Colonic mucosa (tissue), 4 donors: ENCODE results near the gene KIF2C. TPM values are rescaled to one million over a fixed set of nuclear protein-coding genes. Genes with fewer than 3 reads are reported as not detected.
"Not testable (repeated sequence)": the region's sequence is repeated elsewhere in the genome, so short reads cannot be mapped to it uniquely, and the experiment has no call there.

Experiments
- DNase-seq: peaks from one replicate; pipeline ENCODE4 v3.0.0-alpha.2; 2020
- H3K27ac ChIP-seq: fragments of 200-600 bp; one replicate; pipeline ENCODE4 v1.8.0; 2021
- H3K27me3 ChIP-seq: fragments of 200-600 bp; one replicate; pipeline ENCODE4 v1.8.0; 2021
- H3K36me3 ChIP-seq: fragments of 200-600 bp; one replicate; pipeline ENCODE4 v1.8.0; 2021
- H3K4me1 ChIP-seq: fragments of 200-600 bp; one replicate; pipeline ENCODE4 v1.8.0; 2021; ENCODE audit warnings: mild to moderate bottlenecking
- H3K4me3 ChIP-seq: fragments of 200-600 bp; one replicate; pipeline ENCODE4 v1.8.0; 2021
- H3K9ac ChIP-seq, 2 donors: one replicate each; pipeline ENCODE4 v1.7.0; 2013; ENCODE audit warnings: control low read depth in 2 of 2, low read depth in 2 of 2, low read length in 2 of 2
- H3K9me3 ChIP-seq: fragments of 200-600 bp; one replicate; pipeline ENCODE4 v1.8.0; 2021
- intact Hi-C: fragments of 100-400 bp; cut with DNase I; formaldehyde crosslinking; loops from one replicate; pipeline ENCODE4 v1.14.1; 2022
- total RNA-seq, 2 donors: library from RNA; stranded (reverse); fragmentation: NEBNext Ultra II Directional in 1 of 2; extraction: Animal tissue kit (Norgen Biotek cat#: 25700) in 1 of 2; gene quantifications; one replicate each; pipeline ENCODE4 v1.2.1, GENCODE V29; 2021
- TF ChIP-seq, protein P1 (sequence below): fragments of 200-600 bp; IDR thresholded peaks from one replicate; pipeline ENCODE4 v1.8.0; 2022; ENCODE audit warnings: antibody characterized with exemption, mild to moderate bottlenecking
- donor health status: healthy.
- donor health status: DM: no; HTN: no; CAD: no.
- donor health status: DM: no; HTN: no; CAD: no.

The KIF2C gene
- total RNA-seq, 2 donors from 2014 or later, result 13.6 to 33.2 TPM

DNA sequence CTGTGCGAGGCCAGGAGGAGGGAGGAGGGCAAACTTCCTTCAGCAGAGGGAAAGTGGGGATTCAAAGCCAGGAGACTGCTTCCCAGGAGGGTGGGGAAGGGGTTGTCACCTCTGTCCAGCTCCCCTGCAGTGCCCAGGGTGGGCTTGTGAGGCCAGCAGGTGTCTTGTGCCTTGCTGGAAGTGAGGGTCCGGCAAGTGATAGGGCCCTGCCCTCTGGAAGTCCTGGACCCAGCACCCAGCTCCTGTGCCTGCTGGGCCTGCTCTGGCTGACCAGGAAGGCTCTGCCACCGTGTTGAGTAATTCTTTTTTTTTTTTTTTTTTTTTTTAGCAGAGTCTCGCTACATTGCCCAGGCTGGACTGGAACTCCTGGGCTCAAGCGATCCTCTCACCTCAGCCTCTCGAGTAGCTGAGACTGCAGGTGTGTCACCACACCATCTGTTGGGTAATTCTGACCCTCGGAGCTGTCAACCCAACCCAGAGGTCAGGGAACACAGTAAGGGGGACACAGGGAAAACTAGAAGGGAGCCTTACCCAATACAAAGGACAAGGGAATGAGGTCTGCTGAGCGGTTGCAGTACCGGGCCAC is 47.3 kb downstream of the KIF2C start:
- no peaks in the 10 kb centered on the region for H3K9me3 ChIP-seq
- peak overlapping the region; percentile 46 for H3K4me3 ChIP-seq
- peak overlapping the region; percentile 30 to 54 for H3K9ac ChIP-seq
- intact Hi-C loops, result no loop called here
- no peak for DNase-seq
- H3K4me1 ChIP-seq, result peaks cover 12% of the 10 kb centered on the region
- H3K36me3 ChIP-seq, result no peaks in the 10 kb centered on the region
- TF ChIP-seq, protein P1, sequence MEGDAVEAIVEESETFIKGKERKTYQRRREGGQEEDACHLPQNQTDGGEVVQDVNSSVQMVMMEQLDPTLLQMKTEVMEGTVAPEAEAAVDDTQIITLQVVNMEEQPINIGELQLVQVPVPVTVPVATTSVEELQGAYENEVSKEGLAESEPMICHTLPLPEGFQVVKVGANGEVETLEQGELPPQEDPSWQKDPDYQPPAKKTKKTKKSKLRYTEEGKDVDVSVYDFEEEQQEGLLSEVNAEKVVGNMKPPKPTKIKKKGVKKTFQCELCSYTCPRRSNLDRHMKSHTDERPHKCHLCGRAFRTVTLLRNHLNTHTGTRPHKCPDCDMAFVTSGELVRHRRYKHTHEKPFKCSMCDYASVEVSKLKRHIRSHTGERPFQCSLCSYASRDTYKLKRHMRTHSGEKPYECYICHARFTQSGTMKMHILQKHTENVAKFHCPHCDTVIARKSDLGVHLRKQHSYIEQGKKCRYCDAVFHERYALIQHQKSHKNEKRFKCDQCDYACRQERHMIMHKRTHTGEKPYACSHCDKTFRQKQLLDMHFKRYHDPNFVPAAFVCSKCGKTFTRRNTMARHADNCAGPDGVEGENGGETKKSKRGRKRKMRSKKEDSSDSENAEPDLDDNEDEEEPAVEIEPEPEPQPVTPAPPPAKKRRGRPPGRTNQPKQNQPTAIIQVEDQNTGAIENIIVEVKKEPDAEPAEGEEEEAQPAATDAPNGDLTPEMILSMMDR, result no peak
- no peaks in the 10 kb centered on the region for H3K27me3 ChIP-seq
- H3K27ac ChIP-seq, result no peak overlapping the region

DNA sequence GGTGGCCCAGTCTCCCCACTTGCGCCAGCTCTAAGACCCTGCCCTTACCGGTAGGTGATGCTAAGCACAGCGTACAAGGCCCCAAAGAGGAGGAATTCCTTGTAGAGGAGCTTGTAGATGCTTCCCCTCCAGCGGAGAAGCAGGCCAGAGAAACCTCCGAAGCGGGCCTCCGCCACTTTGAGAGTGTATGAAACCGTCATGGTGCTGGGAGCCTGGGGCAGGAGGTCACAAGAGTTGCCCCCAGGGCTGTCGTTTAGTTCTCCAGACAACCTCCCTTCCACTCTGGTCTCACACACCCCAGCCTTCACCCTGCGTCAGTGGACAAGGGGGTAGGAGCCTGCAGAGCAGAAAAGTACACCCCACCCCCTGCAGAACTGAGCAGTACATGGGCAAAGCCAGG is 47.9 kb downstream of the KIF2C start:
- Histone ChIP-seq H3K9ac (no peak overlapping the region), H3K27me3 (no peaks in the 10 kb centered on the region), H3K36me3 (no peaks in the 10 kb centered on the region), H3K9me3 (no peaks in the 10 kb centered on the region), H3K4me1 (peaks cover 12% of the 10 kb centered on the region), H3K27ac (no peak overlapping the region), H3K4me3 (no peak overlapping the region)
- TF ChIP-seq, protein P1, result no peak
- intact Hi-C loops, result no loop called here
- DNase-seq, result no peak

DNA sequence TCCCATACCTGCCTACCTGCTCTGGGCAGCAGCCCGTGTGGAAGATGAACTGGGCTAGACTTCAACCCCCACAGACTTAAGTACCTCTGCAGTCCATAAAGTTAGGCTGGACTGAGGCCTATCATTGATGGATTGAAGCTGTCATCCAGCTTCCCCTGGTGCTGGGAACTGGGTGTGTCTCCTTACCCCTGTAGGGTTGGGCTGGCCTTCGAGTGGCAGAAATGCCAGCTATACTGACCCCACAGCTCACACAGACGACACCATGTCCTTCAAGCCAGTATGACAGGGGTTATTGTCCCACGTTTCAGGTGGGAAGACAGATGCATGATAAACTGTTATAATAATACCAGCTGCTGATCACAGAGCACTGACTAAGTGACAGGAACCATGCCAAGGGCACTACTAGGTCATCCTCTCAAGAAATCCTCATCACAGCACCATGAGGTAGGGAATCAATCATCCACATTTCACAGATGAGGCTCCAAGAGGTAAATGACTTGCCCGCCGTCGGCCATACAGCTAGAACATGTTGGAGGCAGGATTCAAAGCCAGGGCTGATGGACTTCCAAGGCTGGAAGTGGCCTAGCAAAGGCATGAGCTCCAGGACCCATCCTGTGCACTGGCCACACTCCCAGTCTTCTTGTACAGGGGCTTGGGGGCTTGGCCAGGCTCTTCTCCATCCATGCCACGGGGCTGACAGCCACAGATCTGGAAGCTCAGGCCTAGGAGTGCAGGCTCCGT is 48.7 kb downstream of the KIF2C start, which contains the start of gene BEST4:
TSS of gene BEST4 (minus strand) at position 51 of the 741 bp plus-strand sequence. CDS start 465 bp downstream, outside the sequence.
- intact Hi-C loops, result no loop called here

DNA sequence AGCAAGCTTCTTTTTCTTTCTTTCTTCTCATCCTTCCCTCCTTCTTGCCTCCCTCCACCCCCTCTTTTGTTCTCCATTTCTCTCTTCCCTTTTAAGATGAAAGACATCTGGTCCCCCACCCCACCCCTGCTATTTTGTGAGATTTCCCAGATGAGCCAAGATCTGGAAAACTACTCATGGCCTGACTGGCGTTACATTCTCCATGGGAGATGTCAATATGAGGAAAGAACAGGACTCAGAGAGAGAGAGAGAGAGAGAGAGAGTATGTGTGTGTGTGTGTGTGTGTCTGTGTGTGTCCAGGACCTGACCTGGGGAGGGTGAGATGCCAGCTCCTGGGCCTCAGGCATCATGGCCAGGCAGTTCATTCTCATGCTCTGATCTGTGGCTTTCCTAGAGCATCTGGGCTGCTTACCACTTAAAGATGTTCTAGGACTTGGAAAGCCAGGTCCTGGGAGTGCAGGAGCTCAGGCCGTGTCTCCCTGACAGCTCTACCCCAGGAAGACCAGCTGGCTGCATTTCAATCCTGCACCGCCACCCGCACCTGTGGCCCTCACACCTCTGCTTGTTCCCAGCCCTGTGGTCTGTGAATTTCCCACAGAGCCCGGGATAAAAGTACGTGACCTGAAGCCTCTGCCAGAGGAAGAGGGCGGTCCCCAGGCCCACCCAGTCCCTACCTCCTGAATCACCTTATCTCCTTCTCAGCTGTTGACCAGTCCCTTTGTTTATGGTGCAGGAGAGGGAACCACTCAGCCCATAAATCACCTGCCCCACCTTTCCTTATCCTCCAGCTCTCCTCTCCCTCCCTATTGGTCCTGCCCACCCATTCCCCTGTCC is 51.5 kb downstream of the KIF2C start:
- no peaks in the 10 kb centered on the region for H3K27me3 ChIP-seq
- H3K9me3 ChIP-seq, result no peaks in the 10 kb centered on the region
- H3K27ac ChIP-seq, result no peak overlapping the region
- TF ChIP-seq, protein P1, result no peak
- intact Hi-C loops, result loop anchor here (5.0 kb wide), 1 partner anchor 41 kb away; no protein-coding TSS in a partner anchor
- no peaks in the 10 kb centered on the region for H3K36me3 ChIP-seq
- DNase-seq, result peak; percentile 60
- no peaks in the 10 kb centered on the region for H3K4me1 ChIP-seq
- no peak overlapping the region for H3K9ac ChIP-seq
- no peak overlapping the region for H3K4me3 ChIP-seq

More for the DNA sequence above, 48.7 kb downstream of the KIF2C start, which contains the start of gene BEST4:
- TF ChIP-seq, protein P1, result no peak
- Histone ChIP-seq H3K27me3 (no peaks in the 10 kb centered on the region), H3K4me1 (peaks cover 12% of the 10 kb centered on the region), H3K9ac (no peak within 1 kb of the TSS), H3K27ac (no peak within 1 kb of the TSS), H3K36me3 (no peaks in the 10 kb centered on the region), H3K4me3 (no peak within 1 kb of the TSS), H3K9me3 (no peaks in the 10 kb centered on the region)
- no peak for DNase-seq

DNA sequence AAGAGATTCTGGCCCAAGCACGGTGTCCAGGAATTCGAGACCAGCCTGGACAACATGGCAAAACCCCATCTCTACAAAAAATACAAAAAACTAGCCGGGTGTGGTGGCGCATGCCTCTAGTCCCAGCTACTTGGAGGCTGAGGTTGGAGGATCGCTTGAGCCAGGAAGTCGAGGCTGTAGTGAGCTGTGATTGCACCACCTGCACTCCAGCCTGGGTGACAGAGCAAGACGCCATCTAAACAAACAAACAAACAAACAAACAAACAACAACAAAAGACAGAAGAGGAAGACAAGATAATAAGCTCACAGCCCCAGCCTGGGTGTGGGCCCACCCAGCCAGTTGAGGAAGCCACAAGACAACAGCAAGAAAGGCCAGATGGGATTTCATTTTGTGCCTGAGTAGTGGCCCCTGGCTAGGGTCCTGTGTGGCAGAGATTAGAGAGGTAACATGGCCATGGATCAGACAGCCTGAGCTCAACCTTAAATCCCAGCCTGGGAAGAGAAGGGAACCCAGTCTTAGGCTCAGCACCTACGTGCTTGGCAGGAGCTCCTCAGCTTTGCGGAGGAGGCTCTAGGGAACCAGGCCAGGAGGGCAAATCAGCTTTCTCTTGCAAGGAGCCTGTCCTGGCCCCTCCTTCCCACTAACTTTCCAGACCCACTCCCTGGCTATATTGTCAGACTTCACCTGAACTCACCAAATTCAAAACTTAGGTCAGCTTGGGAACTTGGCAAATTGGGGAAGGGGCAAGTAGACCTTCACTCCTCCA is 53.3 kb downstream of the KIF2C start:
- no peaks in the 10 kb centered on the region for H3K36me3 ChIP-seq
- H3K9ac ChIP-seq, result no peak overlapping the region
- intact Hi-C loops, result loop anchor here (5.0 kb wide), 1 partner anchor 39 kb away; no protein-coding TSS in a partner anchor

DNA sequence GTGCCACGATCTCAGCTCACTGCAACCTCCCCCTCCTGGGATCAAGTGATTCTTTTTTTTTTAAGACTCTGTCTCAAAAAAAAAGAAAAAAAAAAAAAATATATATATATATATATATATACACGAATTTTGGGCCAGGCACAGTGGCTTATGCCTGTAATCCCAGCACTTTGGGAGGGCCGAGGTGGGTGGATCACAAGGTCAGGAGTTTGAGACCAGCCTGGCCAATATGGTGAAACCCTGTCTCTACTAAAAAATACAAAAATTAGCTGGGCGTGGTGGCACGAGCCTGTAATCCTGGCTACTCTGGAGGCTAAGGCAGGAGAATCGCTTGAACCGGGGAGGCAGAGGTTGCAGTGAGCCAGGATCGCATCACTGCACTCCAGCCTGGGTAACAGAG is 58.2 kb downstream of the KIF2C start:
- H3K36me3 ChIP-seq, H3K4me1 ChIP-seq, H3K9me3 ChIP-seq, DNase-seq, intact Hi-C loops, H3K9ac ChIP-seq, H3K27me3 ChIP-seq, H3K27ac ChIP-seq, H3K4me3 ChIP-seq: not testable (repeated sequence)

More for the DNA sequence above, 53.3 kb downstream of the KIF2C start:
- Histone ChIP-seq H3K27ac (no peak overlapping the region), H3K4me1 (no peaks in the 10 kb centered on the region), H3K27me3 (no peaks in the 10 kb centered on the region), H3K4me3 (no peak overlapping the region), H3K9me3 (no peaks in the 10 kb centered on the region)
- TF ChIP-seq, protein P1, result no peak
- DNase-seq, result no peak
